AG09309 (cell line): ENCODE data around the gene COMMD8.

Experiments used
- DNase-seq: peaks from one replicate; pipeline ENCODE4 v3.0.0-alpha.2; 2010; ENCODE audit warnings: low read depth
- H3K4me3 ChIP-seq: 2 replicates; pipeline ENCODE4 v1.5.1; 2011; ENCODE audit warnings: mild to moderate bottlenecking, low read depth, low read length, moderate library complexity; ENCODE audit not compliant: control insufficient read depth
- CTCF ChIP-seq: IDR thresholded peaks from 2 replicates; pipeline ENCODE4 v1.5.1; 2011; ENCODE audit warnings: mild to moderate bottlenecking, low read depth, low read length, inconsistent platforms; ENCODE audit not compliant: insufficient read depth, control insufficient read depth; ENCODE audit errors: missing control alignments

COMMD8 gene

GRCh38 chr4:47406408-47406807 is 57.1 kb downstream of the COMMD8 start:
- DNase-seq: no peak
- no peak overlapping the region for H3K4me3 ChIP-seq
- TF ChIP-seq CTCF: no peak
